ENCODE data around the gene RPUSD2. TPM values are rescaled to one million over a fixed set of nuclear protein-coding genes. Genes with fewer than 3 reads are reported as not detected.
A peak's percentile ranks its signal among the peaks of the same experiment; 100 is the strongest.

Gene RPUSD2
- total RNA-seq, 1 donor from 2014 or later: 10.1 TPM

DNA sequence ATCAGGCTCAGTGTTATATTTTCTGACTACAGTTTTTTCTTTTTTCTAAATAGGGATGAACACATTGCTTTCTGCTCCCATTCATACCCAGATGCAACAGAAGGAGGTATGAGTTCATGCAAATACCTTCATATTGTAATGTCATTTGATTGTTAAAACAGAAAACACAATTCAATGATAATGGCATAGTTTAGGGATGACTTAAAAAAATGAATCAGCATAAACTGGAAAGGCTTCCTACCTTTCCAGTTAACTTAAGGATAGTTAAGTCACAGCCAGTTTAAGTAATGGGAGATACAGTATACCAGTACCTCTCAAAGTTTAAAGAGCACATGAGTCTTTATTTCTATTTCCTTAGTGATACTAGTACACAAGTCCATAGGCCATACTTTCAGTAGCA lies 49.8 kb downstream of the RPUSD2 start:
- no peak for DNase-seq (ENCODE audit: low read depth in 2 of 2)

DNA sequence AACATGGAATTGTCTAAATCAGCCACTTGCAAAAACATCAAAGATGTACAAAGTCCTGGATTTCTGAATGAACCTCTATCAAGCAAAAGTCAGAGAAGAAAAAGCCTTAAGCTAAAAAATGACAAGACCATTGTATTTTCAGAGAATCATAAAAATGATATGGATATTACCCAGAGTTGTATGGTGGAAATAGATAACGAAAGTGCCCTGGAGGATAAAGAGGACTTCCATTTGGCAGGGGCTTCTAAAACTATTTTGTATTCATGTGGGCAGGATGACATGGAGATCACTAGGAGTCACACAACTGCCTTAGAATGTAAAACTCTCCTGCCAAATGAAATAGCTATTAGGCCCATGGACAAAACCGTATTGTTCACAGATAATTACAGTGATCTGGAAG lies 54.3 kb downstream of the RPUSD2 start:
- DNase-seq (ENCODE audit: low read depth in 2 of 2): peak in 1 of 2 donors; percentile 23

Other genes starting within 250 kb of the RPUSD2 start
- gene INAFM2, start 245.6 kb upstream of the RPUSD2 start, total RNA-seq: 11.3 and 14.1 TPM in 2 replicates
- gene CCDC9B, start 228.4 kb upstream of the RPUSD2 start, total RNA-seq: 8.9 and 11.1 TPM in 2 replicates
- not detected in 2 replicates for gene PHGR1, start 218.3 kb upstream of the RPUSD2 start, total RNA-seq
- gene DISP2, start 211.1 kb upstream of the RPUSD2 start, total RNA-seq: under 0.01 TPM in 2 replicates
- gene KNSTRN, start 186.6 kb upstream of the RPUSD2 start, total RNA-seq: 10.9 and 21.1 TPM in 2 replicates
- 31.4 and 32.3 TPM in 2 replicates for gene IVD, start 163.5 kb upstream of the RPUSD2 start, total RNA-seq
- 5.2 and 6.5 TPM in 2 replicates for gene BAHD1, start 128.3 kb upstream of the RPUSD2 start, total RNA-seq
- gene CHST14, start 98.3 kb upstream of the RPUSD2 start, total RNA-seq: 6.1 and 6.7 TPM in 2 replicates
- 14.4 and 16.1 TPM in 2 replicates for gene CCDC32, start 4.3 kb upstream of the RPUSD2 start, total RNA-seq
- 2.0 and 7.6 TPM in 2 replicates for gene KNL1, start 24.9 kb downstream of the RPUSD2 start, total RNA-seq
- 1.6 and 4.1 TPM in 2 replicates for gene RAD51, start 125.9 kb downstream of the RPUSD2 start, total RNA-seq
- gene RMDN3, start 186.0 kb downstream of the RPUSD2 start, total RNA-seq: 14.2 and 28.6 TPM in 2 replicates
- gene GCHFR, start 194.8 kb downstream of the RPUSD2 start, total RNA-seq: 17.5 and 20.7 TPM in 2 replicates
- gene C15orf62, start 200.7 kb downstream of the RPUSD2 start, total RNA-seq: 0.22 and 0.40 TPM in 2 replicates
- gene ZFYVE19, start 237.8 kb downstream of the RPUSD2 start, total RNA-seq: 18.1 and 21.4 TPM in 2 replicates
- gene DNAJC17, start 238.2 kb downstream of the RPUSD2 start, total RNA-seq: 13.5 and 14.3 TPM in 2 replicates